Mesothelial cell of epicardium (in vitro differentiated cells): ENCODE results near the gene LIN37. TPM values are rescaled to one million over a fixed set of nuclear protein-coding genes. Genes with fewer than 3 reads are reported as not detected.

Source experiments
- DNase-seq, 2 experiments: peaks; one replicate each; pipeline ENCODE4 v3.0.0; 2021; ENCODE audit warnings: low spot score in 2 of 2; ENCODE audit not compliant: unreplicated experiment in 2 of 2
- H3K27ac Mint-ChIP-seq: 2 replicates; pipeline ENCODE4 v1.8.0; 2021; ENCODE audit warnings: mixed read lengths
- H3K27me3 Mint-ChIP-seq: 2 replicates; pipeline ENCODE4 v1.8.0; 2021; ENCODE audit warnings: low read depth, mixed read lengths
- H3K36me3 Mint-ChIP-seq: 2 replicates; pipeline ENCODE4 v1.8.0; 2021; ENCODE audit warnings: mixed read lengths
- H3K4me1 Mint-ChIP-seq: 2 replicates; pipeline ENCODE4 v1.8.0; 2021; ENCODE audit warnings: mixed read lengths
- H3K4me3 Mint-ChIP-seq: 2 replicates; pipeline ENCODE4 v1.8.0; 2021; ENCODE audit warnings: mild to moderate bottlenecking, moderate library complexity, mixed read lengths
- H3K9me3 Mint-ChIP-seq: 2 replicates; pipeline ENCODE4 v1.8.0; 2021; ENCODE audit warnings: mixed read lengths
- total RNA-seq: library from RNA; stranded (reverse); gene quantifications from 3 replicates; pipeline ENCODE4 v1.2.1, GENCODE V29; 2021
- TF ChIP-seq, protein P1 (sequence below): fragments of 200-600 bp; sonication (generic); IDR thresholded peaks from one replicate; pipeline ENCODE4 v1.5.0; 2021; ENCODE audit warnings: antibody characterized with exemption; ENCODE audit not compliant: unreplicated experiment

Gene LIN37
- total RNA-seq, 1 donor from 2014 or later: 12.0 TPM

GRCh38 chr19:35736913-35737886 lies 11.2 kb upstream of the LIN37 start:
- no peak overlapping the region for H3K27ac Mint-ChIP-seq
- H3K4me3 Mint-ChIP-seq: no peak overlapping the region
- H3K9me3 Mint-ChIP-seq: no peaks in the 10 kb centered on the region
- H3K27me3 Mint-ChIP-seq: no peaks in the 10 kb centered on the region
- TF ChIP-seq, protein P1, sequence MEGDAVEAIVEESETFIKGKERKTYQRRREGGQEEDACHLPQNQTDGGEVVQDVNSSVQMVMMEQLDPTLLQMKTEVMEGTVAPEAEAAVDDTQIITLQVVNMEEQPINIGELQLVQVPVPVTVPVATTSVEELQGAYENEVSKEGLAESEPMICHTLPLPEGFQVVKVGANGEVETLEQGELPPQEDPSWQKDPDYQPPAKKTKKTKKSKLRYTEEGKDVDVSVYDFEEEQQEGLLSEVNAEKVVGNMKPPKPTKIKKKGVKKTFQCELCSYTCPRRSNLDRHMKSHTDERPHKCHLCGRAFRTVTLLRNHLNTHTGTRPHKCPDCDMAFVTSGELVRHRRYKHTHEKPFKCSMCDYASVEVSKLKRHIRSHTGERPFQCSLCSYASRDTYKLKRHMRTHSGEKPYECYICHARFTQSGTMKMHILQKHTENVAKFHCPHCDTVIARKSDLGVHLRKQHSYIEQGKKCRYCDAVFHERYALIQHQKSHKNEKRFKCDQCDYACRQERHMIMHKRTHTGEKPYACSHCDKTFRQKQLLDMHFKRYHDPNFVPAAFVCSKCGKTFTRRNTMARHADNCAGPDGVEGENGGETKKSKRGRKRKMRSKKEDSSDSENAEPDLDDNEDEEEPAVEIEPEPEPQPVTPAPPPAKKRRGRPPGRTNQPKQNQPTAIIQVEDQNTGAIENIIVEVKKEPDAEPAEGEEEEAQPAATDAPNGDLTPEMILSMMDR: peak; percentile 25
- H3K36me3 Mint-ChIP-seq: peaks cover 27% of the 10 kb centered on the region
- peaks cover 7% of the 10 kb centered on the region for H3K4me1 Mint-ChIP-seq
- no peak for DNase-seq

DNA sequence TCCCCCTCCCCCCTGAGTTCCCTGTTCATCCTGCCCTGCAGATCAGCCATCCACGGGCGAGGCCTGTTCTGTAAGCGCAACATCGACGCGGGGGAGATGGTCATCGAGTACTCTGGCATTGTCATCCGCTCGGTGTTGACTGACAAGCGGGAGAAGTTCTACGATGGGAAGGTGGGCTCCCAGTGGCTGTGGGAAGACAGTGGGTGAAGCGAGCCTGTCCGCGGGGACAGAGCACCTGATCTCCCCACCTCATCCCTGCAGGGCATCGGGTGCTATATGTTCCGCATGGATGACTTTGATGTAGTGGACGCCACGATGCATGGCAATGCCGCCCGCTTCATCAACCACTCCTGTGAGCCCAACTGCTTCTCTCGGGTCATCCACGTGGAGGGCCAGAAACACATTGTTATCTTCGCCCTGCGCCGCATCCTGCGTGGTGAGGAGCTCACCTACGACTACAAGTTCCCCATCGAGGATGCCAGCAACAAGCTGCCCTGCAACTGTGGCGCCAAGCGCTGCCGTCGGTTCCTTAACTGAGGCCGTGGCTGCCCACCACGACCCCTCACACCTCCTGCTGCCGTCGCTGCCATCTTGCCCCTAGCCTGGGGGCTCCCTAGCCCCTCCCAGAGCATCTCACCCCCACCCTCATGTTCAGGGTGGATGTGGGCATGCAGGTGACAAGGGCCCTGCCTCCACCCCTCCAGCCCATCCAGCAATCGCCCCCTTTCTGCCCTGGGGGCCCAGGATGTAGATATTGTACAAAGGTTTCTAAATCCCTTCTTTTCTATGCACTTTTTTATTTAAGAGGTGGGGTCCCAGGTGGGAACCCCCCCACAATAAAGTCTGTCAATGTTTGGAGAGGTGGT lies 10.1 kb upstream of the LIN37 start:
- Mint-ChIP-seq H3K4me3 (no peak overlapping the region), H3K9me3 (no peaks in the 10 kb centered on the region), H3K4me1 (peaks cover 8% of the 10 kb centered on the region), H3K27ac (no peak overlapping the region), H3K27me3 (no peaks in the 10 kb centered on the region), H3K36me3 (peaks cover 31% of the 10 kb centered on the region)
- TF ChIP-seq, protein P1: no peak
- no peak for DNase-seq

DNA sequence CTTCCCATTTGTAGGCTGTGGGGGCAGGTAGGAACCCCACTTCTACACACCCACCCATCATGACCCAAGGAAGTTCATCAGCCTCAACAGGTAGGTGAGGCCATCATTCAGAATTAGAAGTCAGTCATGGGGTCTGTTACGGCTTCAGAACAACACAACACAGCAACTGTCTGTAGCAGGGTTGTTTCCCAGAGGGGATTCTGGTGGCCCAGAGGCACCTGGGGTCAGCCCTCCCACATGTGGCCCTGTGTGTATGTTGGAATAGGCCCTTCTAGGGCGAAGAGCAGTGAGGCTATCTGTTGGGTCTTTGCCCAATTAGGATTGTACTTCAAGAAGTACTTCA lies 9.5 kb upstream of the LIN37 start:
- DNase-seq: no peak
- TF ChIP-seq, protein P1: no peak
- Mint-ChIP-seq H3K27ac (no peak overlapping the region), H3K9me3 (no peaks in the 10 kb centered on the region), H3K27me3 (no peaks in the 10 kb centered on the region), H3K4me3 (no peak overlapping the region), H3K4me1 (peaks cover 8% of the 10 kb centered on the region), H3K36me3 (peaks cover 29% of the 10 kb centered on the region)

GRCh38 chr19:35739275-35740107 lies 8.9 kb upstream of the LIN37 start:
- no peak for DNase-seq
- Mint-ChIP-seq H3K27me3 (no peaks in the 10 kb centered on the region), H3K9me3 (no peaks in the 10 kb centered on the region), H3K27ac (no peak overlapping the region), H3K4me3 (peak overlapping the region; percentile 49), H3K4me1 (peaks cover 11% of the 10 kb centered on the region), H3K36me3 (peaks cover 23% of the 10 kb centered on the region)
- TF ChIP-seq, protein P1: no peak

DNA sequence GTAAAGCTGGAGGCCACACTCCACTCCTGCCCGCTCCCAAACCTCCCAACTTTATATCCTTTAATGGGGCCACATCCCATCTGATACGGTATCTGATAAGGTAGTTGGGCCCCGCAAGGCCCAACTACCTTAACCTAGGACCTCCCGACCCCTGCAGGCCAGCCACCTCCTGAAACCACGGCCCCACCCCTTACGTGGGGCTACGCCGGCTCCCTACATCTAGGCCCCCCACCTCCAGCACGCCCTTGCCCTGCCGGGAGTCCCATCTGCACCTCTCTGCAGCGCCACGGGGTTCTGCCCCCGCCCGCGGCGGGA lies 8.3 kb upstream of the LIN37 start:
- TF ChIP-seq, protein P1: no peak
- Mint-ChIP-seq H3K9me3 (no peaks in the 10 kb centered on the region), H3K4me3 (peak overlapping the region; percentile 85), H3K4me1 (peaks cover 14% of the 10 kb centered on the region), H3K27ac (no peak overlapping the region), H3K27me3 (no peaks in the 10 kb centered on the region), H3K36me3 (peaks cover 17% of the 10 kb centered on the region)
- no peak for DNase-seq
